ACHN (cell line): ENCODE data around the gene CANT1.

ENCODE experiments used
- DNase-seq: peaks from one replicate; pipeline ENCODE4 v3.0.0-alpha.2; 2015
- in situ Hi-C: cut with HindIII; loops from 2 replicates; pipeline ENCODE4 v1.10.0; 2017; ENCODE audit warnings: low sequenced_read_pairs, low pct_ligation_motif_present, low pct_unique_long_range_greater_than_20kb

The CANT1 gene

DNA sequence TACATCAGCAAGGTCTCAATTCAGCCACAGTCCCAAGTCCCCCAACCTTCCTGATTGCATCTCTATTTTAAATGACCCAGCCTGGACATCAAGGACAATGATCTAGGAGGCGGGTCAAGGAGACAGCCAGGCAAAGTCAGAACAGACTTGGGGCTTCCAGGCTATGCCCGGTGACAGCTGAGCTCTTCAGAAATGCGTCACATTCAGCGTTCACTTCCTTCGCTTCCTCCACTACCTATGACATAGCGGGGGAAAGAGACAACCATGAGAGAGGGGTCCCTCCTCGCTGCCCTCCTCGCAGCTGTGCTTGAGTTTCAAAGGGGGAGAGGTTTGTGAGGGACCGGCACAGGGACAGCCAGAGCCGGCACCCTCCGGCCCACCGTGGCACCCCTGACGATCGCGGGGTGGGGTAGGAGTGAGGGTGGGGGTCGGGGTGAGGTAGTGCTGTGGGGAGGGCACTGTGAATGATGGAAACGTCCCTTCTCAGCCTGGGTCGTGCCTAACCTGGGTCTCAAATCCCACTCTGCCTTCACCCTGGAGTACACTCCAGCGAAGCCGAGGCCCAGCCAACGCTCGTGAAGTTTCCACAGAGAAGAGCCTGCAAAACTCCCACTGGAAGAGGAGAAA, 17.5 kb downstream of the CANT1 start:
- no peak for DNase-seq
- in situ Hi-C loops, result no loop called here

DNA sequence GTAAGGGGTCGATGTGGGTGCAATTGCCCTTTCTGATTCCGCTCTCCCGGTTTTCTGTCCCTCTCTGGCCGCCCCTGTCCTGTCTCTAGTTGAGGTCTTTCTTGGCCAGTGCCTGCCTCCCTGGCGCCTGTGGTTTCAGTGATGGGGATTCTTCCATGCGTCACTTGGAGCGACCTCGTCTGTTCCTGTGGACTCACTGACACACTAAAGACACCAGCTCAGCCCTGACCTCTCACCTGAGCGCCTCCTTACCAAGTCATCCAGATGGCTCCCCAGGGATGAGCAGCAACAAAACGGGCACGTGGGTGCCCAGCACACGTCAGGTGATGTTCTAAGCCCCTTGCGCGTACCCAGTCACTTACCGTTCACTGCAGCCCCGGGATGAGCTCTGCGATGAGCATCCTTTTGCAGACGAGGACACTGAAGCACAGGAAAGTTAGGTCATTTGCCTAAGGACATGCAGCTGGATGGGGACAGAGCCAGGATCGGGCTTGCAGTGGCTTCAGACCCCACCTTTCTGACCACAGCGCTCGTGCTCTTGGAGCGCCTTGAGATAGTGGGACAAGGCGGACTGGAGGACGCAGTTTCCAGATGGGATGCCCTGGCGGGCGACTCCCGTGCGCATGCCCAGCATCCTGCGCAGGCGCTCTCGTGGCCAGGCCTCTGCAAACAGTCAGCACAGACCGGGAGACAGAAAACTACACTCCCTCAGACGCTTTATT, 18.4 kb downstream of the CANT1 start:
- no peak for DNase-seq
- in situ Hi-C loops, result no loop called here

DNA sequence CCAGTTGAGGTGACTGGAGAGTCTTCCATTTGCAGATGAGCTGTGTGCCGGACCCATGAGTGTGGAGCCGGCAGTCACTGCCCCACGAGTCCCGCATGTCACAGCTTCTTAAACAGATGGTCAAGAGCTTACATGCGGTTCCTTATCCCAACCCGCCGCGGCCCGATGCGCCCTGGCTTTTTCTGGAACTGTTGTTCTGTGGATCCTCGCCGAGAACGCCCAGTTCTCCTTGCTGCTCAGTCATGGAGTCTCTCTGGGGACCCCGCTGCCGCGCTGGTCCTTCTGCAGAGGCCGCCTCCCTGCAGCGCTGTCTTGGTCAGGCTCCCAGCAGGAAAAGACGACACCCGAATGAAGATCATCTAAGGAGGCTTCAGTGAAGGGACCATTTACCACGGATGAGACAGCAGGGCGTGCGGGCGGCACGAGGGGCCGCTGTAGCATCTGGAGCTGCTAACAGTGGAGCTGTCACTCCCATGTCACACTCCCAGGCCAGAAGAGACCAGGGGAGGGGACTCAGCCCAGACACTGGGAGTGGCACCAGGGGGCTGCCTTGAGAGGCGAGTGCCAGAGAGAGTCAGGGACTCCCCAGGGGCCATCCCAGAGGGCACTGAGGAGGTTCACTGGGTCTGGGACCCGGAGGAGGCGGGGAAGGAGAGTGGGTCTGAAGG, 19.1 kb downstream of the CANT1 start:
- in situ Hi-C loops, result no loop called here
- DNase-seq, result no peak

DNA sequence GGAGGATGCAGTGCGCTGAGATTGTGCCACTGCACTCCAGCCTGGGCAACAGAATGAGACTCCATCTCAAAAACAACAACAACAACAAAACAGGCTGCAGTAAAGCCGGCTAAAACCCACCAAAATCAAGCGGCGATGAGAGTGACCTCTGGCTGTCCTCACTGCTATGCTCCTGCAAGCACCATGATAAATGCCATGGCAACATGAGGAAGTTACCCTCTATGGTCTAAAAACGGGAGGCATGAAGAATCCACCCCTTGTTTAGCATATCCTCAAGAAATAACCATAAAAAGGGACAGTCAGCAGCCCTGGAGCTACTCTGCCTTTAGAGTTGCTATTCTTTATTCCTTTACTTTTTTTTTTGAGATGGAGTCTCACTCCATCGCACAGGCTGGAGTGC, 21.4 kb downstream of the CANT1 start:
- in situ Hi-C loops, result no loop called here
- no peak for DNase-seq

DNA sequence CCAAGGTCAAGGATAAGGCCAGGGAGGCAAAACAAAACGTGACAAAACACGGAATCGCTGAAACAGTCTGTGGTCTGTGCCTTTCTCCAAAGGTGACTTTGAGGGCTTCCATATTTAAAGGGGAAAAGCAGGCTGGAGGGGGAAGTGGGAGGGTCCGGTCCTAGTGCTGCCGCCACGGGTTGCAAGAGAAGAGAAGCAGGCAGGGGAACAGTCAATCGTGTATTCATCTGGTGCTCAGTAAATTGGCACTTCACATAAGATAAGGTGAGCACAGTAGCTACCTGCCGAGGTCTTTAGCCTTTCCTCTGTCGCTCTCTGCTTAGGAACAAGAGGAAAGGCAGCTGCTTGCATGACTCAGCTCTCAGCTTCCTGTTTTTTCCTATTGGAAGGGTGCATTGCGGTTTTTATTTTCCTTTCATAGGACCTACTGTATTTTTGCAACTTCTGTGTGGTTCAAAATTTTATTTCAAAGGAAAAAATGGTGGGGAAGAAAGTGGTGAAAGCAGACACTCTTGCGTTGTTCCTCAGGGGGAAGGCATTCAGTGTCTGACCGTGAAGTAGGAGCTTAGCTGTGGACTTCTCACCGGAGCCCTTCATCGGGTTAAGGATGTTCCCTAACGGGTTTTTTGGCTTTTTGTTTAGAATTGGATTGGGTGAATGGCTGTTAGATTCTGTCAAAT, 22.8 kb downstream of the CANT1 start:
- in situ Hi-C loops, result no loop called here
- peak; percentile 63 for DNase-seq

DNA sequence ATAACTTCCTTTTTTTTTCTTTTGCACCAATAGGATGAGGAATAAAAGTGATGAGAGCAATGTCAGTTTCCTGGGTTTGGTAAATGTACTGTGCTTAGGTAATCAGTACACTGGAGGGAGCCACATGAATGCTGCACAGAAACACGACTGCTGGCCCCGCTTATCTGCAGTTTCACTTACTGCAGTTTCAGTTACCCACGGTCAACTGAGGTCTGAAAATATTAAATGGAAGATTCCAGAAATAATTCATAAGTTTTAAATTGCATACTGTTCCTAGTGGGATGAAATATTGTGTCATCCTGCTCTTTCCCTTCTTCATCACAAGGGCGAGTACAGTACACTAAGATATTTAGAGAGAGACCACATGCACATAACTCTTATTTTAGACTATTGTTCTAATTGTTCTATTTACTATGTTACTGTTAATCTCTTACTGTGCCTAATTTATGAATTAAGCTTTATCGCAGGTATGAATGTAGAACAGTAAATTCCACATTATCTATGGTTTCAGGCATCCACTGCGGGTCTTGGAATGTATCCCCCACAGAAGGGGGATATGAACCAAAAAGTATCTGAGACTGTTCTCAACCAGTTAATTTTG, 23.4 kb downstream of the CANT1 start:
- peak; percentile 34 for DNase-seq
- in situ Hi-C loops, result no loop called here

DNA sequence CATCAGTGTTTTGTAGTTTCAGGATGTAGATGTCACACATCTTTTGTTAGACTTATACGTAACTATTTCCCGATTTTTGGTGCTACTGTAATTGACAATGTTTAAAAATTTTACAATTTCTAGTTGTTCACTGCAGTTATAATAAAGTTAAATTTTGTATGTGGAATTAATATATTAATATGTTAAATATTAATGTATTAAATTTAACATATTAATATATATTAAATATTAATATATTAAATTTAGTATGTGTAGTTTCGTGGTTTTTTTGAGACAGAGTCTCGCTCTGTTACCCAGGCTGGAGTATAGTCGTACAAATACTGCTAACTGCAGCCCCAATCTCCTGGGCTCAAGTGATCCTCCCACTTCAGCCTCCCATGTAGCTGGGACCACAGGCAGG, 24.2 kb downstream of the CANT1 start:
- DNase-seq, result no peak
- in situ Hi-C loops, result no loop called here

DNA sequence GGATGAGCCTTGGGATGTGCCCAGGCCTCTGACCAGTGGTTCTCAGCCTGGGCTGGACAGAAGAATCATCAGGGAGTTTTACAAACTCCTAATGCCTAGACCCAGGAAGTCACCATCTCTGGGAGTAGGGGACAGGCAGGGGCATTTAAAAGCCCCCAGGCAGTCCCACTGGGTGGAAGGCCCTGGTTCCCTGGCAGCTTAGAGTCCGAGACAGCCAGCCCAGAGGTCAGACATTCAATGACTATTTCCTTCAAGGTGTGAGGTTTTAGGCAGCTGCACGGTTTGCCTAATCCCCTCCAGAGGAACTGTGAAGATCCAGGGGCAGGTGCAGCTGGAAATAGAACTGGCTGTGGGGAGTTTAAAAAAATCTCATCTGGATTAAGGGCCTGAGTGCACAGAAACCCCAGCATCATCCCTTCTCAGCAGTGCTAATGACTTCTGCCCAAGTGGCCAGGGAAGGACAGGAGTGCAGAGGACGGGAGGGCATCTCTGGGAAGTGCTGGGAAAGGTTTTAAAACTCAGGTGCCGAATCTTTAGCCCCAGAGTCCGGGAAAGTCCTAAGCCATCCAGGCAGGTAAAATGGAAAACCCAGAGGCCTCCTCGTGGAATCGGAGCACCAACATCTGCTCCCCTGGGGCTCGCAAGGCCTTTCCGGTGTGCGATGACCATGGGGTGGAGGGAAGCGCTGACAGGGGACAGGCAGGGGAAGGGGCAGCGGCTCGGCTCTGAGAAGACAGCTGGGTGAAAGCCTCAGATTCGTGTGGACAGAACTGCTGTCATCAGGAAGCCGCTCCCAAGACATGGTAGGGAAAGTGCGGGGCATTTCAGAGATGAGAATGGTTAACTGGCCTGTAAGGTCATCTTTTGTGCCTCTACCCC, 28.3 kb downstream of the CANT1 start:
- DNase-seq, result no peak
- in situ Hi-C loops, result no loop called here

DNA sequence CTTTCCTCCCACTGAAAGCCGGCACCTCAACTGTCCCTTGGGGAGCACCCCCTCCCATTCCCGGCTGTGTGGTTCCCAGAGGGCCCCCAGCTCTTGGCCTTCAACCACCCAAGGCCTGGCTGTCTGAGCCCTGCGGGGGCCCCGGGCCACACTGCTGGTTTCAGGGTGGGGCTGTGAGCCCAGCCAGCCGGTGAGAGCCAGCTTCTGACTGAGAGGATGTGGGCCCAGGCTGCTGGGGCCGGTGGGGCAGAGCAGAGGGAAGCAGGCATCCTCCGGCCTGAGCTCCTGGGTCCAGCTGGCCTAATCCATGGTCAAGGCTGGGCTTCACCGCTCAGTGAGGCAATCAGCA, 29.0 kb downstream of the CANT1 start:
- in situ Hi-C loops, result no loop called here
- DNase-seq, result no peak

DNA sequence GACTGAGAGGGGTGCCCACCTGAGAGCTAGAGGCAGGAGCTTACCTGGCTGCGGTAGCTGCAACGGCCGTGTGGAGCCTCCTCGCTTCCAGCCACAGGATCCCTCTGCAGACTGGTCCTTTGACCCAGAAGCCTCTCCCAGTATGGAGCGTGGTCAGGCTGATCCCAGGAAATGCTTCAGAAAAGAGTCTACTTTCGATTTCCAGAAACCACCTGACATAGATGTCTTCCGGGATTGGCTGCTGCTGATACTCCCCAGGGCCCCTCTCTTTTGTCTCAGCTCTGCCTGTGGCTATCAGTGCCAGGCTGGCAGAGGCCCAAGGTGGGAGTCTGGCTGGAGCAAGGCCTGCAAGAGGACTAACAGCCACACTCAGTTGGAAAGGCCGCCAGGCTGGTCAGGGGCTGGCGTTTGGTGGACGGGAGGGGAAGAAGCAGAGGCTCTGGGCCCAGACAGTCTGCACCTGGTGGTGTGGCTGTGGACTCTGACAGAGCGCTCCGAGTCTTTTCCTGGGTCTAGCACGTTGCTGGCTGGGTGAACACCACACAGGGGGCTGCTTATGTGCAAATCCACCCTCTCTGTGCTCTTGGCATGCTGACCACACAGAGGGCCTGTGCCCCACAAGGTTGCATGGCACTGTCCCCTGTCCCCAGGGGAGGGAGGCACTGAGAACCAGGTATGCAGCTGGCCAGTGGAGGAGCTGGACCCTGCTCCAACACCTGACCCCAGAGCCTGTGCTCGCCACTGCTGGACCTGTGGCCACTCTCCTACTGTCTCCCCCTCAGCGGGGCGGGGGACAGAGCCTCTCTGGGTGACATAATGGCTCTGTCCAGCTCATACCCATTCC, 29.6 kb downstream of the CANT1 start, which contains the start of gene LGALS3BP:
LGALS3BP (minus strand) TSS at position 144 of the 844 bp plus-strand sequence. CDS start 2,732 bp downstream, outside the sequence.
- peak; percentile 90 for DNase-seq
- in situ Hi-C loops, result no loop called here

DNA sequence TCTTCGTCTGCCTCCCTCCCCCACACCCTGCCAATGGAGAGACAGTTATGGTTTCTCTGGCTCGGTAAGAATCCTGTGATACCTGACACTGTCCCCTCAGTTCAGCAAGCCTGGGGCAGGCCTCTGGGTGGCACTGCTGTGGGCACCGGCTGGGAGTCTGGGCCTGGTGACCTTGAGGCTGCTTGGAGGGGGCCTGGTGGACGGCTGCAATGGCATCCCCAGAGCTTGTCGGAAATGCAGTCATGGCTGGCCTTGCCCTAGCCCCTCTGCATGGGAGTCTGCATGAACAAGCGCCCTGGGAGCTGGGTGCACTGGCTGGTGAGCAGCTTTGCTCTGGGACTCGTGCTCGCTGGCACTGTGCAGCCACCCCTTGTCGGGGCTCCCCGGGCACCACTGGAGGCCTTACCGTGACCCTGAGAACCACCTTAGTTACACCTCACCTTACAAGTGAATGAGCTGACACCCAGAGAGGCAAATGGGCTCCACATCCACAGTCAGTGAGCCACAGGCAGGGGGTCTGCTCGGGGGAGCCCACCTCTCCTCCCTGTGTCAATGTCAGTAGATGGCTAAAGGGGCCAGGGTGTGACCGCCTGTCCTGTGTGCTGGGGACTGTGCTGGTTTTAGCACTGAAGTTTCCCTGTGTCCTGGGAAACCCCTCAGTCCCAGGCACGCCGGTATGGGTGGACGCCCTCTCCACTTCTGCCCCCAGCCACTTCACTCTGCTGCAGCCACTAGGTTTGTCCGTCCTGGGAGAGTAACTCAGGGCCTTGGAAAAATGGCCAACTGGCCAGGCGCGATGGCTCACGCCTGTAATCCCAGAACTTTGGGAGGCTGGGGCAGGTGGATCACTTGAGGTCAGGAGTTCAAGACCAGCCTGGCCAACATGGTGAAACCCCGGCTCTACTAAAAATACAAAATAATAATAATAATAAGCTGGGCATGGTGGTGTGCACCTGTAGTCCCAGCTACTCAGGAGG, 31.3 kb downstream of the CANT1 start:
- in situ Hi-C loops, result no loop called here
- DNase-seq, result no peak

DNA sequence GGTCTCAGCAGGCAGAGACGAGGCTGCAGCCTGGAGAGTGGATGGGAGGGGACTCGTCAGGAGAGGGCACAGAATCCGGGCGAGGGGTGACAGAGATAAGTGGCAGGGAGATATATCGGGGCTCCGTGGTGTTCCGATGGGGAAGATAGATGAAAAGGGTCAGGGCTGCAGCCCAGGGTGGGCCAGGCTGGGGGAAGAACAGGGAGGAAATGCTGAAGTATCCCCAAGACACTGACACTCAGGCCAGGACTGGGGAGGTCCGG, 32.0 kb downstream of the CANT1 start:
- in situ Hi-C loops, result no loop called here
- DNase-seq, result no peak

DNA sequence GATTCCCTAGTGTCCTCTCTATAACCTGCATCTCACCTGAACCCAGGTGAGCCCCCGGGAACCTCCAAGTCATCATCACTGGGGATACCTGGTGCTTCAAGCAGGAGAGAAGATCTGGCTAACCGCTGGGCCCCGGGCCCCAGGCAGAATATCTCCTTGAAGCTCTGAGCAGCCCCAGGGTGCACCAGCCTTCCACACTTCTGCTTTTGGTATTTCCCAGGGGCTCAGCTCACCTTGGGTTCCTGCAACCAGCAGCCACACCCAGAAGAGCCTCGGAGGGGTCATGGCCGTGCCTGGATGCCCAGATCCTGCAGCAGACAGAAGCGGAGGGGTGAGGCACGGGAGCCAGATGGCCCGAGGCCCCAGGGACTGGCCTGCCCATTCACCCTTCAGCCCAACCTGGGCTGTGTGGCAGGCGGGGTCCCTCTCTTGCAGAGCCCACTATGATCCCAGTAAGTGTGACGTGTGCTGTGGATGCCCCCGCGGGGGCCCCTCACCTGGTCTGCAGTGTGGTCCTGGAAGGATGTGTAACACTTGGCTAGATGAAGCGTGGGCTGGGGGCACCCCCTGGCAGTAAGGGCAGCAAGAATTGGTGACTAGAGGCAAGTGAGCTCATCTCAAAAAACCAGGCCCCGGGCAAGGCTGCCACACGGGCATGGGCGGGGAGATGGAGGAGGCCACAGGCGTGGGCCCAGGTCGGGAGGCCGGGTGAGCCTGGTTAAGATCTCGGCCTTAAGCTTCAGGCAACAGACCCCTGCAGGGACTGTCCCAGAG, 32.5 kb downstream of the CANT1 start:
- in situ Hi-C loops, result no loop called here
- DNase-seq, result no peak

DNA sequence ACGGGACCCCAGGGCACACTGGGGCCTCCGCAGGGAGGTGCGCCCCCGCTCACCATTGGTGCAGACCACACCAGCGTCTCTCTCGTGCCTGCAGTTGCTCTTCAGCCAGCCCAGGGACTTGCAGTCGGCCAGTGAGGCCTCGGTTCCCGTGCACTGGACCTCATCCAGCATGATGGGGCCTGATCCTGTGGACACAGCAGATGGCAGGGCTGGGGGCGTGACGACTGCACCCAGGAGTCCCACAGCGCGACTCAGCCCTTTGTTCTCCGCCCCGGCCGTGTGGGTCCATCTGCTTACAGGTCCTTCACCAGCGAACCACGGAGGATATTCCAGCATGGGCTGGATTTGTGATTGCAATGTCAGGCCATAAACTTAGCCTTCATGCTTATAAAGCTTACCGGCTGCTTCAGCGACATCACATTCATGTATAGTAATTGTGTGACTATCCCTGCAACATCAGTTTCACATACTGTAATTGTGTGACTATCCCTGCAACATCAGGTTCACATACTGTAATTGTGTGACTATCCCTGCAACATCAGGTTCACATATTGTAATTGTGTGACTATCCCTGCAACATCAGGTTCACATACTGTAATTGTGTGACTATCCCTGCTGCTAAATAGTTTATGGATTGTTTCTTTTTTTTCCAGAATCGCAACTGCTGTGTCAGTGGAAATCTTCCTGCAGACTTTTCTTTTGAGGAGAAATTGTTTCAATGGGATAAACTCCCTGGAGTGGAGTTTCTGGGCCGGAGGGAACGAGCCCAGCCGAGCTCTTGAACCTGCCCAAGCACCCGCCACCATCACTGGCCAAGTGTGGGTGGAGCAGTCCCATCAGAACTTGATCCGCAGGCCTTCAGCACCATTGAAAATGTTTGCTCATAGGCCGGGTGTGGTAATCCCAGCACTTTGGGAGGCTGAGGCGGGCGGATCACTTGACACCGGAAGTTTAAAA, 34.7 kb downstream of the CANT1 start:
- in situ Hi-C loops, result no loop called here
- peak; percentile 28 for DNase-seq
